Esophagus squamous epithelium (tissue), 4 donors: ENCODE data around the gene CROCC2.

ENCODE experiments used
- CTCF ChIP-seq, 6 experiments: fragments of 450-650 bp in 4 of 6; fragments of 200-600 bp in 2 of 6; sonication (generic) in 2 of 6; IDR thresholded peaks; one replicate each; pipeline ENCODE4 v1.5.1; 2016 to 2019; ENCODE audit warnings: antibody characterized with exemption in 6 of 6, mild to moderate bottlenecking in 4 of 6, moderate library complexity in 4 of 6
- POLR2A ChIP-seq, 4 donors: fragments of 450-650 bp; IDR thresholded peaks; one replicate each; pipeline ENCODE4 v1.6.1; 2017; ENCODE audit warnings: antibody characterized with exemption in 4 of 4, mild to moderate bottlenecking in 4 of 4, moderate library complexity in 3 of 4

DNA sequence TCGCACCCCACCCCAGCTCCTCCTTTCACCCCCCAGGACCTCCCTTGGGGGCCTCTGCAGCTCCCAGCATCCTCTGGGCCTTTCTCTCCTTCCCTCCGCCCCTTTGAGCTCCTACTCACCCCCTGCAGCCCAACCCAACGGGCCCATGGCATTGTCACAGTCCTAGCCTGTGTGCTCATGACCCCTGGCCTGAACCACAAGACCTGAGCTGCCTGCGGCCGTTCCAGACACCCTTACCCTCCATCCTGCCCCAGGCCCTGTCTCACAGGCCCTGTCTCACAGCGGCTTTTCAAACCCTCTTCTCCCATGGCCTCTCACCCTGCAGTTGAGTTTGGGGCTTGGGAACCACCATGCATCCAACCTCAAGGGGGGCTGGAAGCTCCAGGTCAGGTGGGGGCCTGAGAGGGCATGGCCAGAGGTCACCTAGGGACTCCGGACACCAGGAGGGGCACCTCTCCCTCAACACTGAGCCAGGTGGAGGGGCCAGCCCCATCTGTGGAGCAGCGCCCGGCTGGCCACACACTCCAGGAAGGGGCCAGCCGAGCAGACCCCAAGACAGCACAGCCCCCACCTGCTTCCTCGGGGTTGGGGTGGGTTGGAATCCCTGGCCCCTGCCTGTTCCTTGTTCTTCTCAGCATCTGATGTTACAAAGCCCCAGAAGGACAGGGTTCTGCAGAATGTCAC, 17.1 kb upstream of the CROCC2 start:
- no peak for TF ChIP-seq CTCF (IDR thresholded peaks at IDR 0.05)
- TF ChIP-seq POLR2A (IDR thresholded peaks at IDR 0.05): no peak
